C4-2B (cell line): ENCODE measurements around the gene PDK4.

Experiments used
- ZFX ChIP-seq: fragments of 450-650 bp; IDR thresholded peaks from 2 replicates; pipeline ENCODE4 v1.6.1; 2017
- TF ChIP-seq, protein P1 (sequence below): fragments of 450-650 bp; conservative IDR thresholded peaks from 2 replicates; pipeline ENCODE4 v1.5.1; 2017; ENCODE audit warnings: mild to moderate bottlenecking

DNA sequence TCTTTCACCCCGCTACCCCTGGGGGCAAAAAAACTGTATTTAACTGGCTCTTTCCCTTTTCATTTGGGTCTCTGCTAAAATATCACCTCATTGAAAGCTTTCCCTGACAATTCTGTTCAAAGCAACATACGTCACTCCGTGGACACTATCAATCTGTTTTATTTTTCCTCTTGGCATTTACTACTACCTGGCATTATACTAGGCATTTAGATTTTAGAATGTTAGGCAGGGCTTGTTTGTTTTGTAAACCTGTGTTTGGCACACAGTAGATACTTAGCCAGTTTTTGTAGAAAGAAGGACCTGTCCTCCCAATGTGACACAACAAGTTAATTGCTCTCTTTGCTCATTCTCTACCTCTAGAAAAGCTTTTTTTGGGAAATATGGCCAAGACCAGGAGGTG is 26.5 kb upstream of the PDK4 start:
- TF ChIP-seq, protein P1, sequence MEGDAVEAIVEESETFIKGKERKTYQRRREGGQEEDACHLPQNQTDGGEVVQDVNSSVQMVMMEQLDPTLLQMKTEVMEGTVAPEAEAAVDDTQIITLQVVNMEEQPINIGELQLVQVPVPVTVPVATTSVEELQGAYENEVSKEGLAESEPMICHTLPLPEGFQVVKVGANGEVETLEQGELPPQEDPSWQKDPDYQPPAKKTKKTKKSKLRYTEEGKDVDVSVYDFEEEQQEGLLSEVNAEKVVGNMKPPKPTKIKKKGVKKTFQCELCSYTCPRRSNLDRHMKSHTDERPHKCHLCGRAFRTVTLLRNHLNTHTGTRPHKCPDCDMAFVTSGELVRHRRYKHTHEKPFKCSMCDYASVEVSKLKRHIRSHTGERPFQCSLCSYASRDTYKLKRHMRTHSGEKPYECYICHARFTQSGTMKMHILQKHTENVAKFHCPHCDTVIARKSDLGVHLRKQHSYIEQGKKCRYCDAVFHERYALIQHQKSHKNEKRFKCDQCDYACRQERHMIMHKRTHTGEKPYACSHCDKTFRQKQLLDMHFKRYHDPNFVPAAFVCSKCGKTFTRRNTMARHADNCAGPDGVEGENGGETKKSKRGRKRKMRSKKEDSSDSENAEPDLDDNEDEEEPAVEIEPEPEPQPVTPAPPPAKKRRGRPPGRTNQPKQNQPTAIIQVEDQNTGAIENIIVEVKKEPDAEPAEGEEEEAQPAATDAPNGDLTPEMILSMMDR: no peak
- no peak for TF ChIP-seq ZFX
